ENCODE results near the gene HS6ST3.

GRCh38 chr13:96273196-96273595 is 183.3 kb downstream of the HS6ST3 start:
- TF ChIP-seq, protein P1, sequence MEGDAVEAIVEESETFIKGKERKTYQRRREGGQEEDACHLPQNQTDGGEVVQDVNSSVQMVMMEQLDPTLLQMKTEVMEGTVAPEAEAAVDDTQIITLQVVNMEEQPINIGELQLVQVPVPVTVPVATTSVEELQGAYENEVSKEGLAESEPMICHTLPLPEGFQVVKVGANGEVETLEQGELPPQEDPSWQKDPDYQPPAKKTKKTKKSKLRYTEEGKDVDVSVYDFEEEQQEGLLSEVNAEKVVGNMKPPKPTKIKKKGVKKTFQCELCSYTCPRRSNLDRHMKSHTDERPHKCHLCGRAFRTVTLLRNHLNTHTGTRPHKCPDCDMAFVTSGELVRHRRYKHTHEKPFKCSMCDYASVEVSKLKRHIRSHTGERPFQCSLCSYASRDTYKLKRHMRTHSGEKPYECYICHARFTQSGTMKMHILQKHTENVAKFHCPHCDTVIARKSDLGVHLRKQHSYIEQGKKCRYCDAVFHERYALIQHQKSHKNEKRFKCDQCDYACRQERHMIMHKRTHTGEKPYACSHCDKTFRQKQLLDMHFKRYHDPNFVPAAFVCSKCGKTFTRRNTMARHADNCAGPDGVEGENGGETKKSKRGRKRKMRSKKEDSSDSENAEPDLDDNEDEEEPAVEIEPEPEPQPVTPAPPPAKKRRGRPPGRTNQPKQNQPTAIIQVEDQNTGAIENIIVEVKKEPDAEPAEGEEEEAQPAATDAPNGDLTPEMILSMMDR (IDR thresholded peaks at IDR 0.05; ENCODE audit: low read depth, low read length): no peak
- TF ChIP-seq EZH2phosphoT487 (IDR thresholded peaks at IDR 0.05; ENCODE audit: low read depth): no peak

Measured in OCI-LY3 (cell line).